GM10266 (cell line): ENCODE data around the gene SIL1.
A peak's percentile ranks its signal among the peaks of the same experiment; 100 is the strongest.

Experiments
- DNase-seq: peaks from one replicate; pipeline ENCODE4 v3.0.0; 2012; ENCODE audit errors: extremely low spot score
- CTCF ChIP-seq: IDR thresholded peaks from 2 replicates; pipeline ENCODE4 v1.5.1; 2012; ENCODE audit warnings: mild to moderate bottlenecking, low read depth; ENCODE audit not compliant: control insufficient read depth, insufficient read depth; ENCODE audit errors: missing control alignments

The SIL1 gene

GRCh38 chr5:139197710-139198669, at the start of gene SIL1:
TSS of gene SIL1 (minus strand) at chr5:139198368. CDS start at chr5:139127843, 70,525 bp downstream.
- TF ChIP-seq CTCF = no peak
- peak; percentile 97 for DNase-seq

GRCh38 chr5:139246394-139246793, 48.2 kb upstream of the SIL1 start:
- no peak for TF ChIP-seq CTCF

GRCh38 chr5:139245637-139246339, 47.6 kb upstream of the SIL1 start:
- no peak for TF ChIP-seq CTCF
- no peak for DNase-seq

More at GRCh38 chr5:139246394-139246793, 48.2 kb upstream of the SIL1 start:
- no peak for DNase-seq

- no peak for DNase-seq
- no peak for TF ChIP-seq CTCF
Observed at GRCh38 chr5:139243425-139243970, 45.3 kb upstream of the SIL1 start.

- DNase-seq = no peak
- TF ChIP-seq CTCF = no peak
Observed at GRCh38 chr5:139241139-139241538, 43.0 kb upstream of the SIL1 start.

GRCh38 chr5:139236479-139236878, 38.3 kb upstream of the SIL1 start:
- no peak for DNase-seq
- TF ChIP-seq CTCF = no peak

- no peak for DNase-seq
- no peak for TF ChIP-seq CTCF
Observed at GRCh38 chr5:139232147-139232724, 34.1 kb upstream of the SIL1 start.
